HTERT RPE-1 (cell line): ENCODE data around the gene MYL9.

Experiments used
- in situ Hi-C: fragments of 300-500 bp; cut with MboI; formaldehyde crosslinking; loops from 4 replicates; pipeline ENCODE4 v1.14.3; 2020; ENCODE audit warnings: low sequenced_read_pairs

MYL9 gene

DNA sequence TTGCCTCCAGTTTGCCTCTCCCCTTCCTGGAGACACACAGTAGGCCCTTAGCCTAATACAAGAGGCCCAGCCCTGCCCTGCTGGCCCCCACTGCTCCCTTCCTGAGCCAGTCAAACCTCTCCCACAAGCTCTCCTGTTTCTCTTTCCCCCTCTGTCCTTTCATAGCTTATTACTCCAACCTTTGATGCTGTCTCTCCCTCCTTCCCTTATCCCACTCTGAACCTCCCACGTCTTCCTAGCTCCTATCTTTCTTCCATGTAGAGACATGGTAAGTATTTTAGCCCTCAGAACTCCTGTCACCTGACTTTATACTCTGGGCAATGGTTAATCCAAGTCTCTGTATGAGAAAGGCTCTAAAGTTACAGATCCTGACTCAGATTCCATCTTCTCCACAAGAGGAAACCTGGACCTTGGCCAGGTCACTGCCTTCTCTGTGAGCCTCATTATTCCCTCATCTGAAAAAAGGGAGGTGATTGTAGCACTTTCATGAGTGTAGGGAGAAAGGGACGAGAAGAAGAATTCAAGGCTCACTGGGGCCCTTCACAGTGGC lies 38.8 kb downstream of the MYL9 start:
- in situ Hi-C loops, result no loop called here

DNA sequence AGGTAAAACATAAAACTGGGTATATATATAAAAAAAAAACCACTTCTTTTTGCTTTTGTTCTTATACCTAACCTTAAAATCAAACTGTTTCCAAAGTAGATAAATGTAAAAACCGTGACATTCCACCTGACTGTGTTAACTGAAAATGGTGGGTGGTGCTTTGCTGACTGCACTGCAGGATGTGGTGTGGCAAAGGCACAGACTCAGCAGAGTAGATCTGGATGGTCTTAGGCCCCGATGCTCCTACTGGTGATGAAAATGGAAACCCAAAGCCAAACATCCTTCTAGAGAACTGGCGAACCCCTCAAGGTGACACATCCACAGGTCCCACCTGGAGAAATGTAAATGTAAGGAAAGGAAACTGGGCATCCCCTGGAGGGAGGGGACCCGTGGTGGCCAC lies 41.0 kb downstream of the MYL9 start:
- in situ Hi-C loops, result no loop called here

DNA sequence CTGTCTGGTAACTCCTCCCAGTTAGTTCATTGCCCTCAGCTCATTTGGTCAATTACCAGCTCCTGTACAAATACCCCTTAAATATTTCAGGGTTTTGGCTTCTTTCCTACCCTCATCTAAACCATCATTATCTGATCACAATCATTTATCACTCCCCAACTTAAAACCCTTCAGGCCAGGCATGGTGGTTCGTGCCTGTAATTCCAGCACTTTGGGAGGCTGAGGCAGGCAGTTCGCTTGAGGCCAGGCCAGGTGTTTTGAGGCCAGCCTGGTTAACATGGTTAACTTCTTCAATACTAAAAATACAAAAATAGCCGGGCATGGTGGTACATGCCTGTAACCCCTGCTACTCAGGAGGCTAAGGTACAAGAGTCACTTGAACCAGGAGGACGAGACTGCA lies 41.5 kb downstream of the MYL9 start:
- in situ Hi-C loops, result no loop called here

DNA sequence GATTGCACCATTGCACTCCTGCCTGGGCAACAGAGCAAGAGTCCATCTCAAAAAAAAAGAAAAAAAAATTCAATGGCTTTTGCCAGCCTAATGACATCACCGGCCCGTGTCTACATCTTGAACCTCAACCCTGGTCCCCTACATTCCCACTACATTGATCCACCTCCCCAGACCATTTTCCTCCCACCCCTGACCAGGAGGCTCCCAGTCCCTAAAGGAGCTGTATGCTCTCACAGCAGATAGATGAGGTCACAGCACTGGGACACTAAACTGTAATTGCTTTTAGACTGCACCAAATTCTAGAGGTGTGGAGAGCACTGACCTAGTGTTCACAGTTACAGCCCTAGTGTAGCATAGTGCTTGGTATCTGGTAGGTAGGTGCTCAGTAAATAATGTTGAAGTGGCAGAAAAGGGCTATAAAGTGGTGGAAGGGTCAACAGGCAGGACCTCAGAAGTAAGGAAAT lies 42.7 kb downstream of the MYL9 start:
- in situ Hi-C loops, result no loop called here

DNA sequence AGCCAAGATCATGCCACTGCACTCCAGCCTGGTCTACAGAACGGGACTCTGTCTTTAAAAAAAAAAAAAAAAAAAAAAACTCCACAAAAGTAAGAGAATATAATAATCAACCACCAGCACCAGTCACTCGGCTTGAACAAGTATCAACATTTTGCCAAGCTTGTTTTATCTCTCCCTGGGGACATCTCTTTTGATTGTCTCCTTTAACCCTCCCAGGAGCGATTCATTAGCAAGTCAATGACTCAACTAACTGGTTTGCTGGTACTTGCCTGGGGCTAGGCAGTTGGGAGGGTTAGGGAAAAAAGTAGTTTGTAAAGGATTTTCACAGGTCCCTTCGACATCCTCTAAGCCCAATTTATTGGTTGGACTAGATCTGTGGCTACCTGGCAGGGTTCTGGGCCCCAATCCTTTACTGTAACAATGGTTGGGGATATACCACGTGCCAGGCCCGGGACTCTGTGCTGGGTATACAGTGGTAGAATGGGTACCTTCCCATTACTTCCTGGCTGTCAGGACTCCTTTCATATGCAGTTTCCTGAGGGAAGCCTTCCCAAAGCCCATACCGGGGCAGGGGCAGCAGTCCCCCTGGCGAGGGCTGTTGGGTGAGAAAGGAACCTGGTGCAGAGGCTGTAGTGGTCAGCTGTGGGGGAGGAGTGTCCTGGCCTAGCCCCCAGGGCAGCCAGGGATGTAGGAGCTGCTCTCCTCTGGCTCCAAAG lies 44.2 kb downstream of the MYL9 start:
- in situ Hi-C loops, result no loop called here

DNA sequence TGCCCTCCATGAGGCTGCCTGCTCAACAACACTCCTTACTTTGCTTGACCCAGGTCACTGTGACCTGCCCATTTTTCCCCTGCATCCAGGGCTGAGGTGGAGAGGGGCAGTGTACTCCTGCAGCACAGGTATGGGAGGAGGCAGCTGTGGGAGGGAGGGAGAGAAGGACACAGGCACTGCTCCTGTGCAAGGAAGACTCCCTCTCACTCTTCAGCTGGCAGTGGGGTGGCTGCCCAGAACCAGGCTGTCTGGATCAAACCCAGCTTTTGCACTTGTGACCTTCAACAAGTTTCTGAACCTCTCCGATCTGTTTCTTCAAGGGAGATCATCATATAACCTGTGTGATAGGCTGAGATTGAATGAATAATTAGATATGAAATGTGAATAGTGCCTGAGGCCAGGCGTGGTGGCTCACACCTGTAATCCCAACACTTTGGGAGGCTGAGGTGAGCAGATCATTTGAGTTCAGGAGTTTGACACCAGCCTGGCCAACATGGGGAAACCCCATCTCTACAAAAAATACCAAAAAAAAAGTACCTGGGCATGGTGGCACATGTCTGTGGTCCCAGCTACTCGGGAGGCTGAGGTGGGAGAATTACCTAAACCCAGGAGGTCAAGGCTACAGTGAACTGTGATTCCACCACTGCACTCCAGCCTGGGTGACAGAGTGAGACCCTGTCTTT lies 46.2 kb downstream of the MYL9 start:
- in situ Hi-C loops, result no loop called here

DNA sequence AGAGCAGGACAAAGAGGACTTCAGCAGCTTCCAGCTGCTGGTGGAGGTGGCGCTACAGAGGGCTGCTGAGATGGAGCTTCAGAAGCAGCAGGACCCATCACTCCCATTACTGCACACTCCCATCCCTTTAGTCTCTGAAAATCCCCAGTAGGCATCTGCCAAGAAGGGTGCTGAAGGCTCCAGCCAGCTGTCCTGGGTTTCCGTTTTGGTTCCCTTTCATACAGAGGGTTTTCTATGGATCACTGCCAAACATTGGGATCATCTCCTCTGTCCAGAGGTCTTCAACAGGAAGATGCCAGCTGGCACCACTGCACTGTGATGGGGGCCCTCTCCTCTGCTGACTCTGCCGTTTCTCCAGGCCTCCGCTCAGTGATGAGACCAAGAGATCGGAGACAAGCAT lies 50.0 kb downstream of the MYL9 start:
- in situ Hi-C loops, result no loop called here

DNA sequence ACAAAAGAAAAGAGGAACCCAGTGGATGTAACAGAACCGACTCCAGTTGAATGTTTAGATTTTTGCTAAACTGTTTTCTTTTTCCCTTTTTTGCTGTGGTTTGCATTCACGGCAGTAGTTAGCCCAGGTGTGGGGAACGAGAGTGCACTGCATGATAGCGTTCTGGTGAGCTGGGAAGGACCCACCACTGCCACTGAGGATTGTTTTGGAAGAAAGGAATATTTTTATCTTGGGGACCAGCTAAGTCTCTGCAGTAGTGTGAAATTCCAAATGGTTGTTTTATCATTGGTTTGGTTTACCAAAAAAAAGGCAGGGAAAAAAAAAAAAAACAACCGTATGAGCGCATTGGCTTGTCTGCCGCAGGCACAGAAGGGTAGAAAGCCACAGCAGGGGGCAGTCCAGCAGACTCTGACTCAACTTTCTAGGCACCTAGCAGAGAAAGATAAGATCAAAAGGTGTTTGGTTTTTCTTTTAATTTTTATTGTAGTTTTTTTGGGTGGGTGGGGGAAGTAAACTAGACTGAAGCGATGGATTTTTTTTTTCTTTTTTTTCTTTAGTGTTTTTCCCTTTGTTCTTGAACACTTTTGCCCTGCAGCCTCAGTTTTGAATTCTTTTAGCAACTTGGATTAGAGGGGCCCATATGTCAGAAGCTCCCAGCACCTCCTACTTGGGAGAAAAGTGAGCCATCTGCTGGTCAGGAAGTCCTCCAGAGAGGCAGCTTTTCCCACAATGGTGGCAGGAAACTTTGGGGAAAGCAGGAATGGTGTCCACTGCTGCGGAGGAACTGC lies 50.7 kb downstream of the MYL9 start:
- in situ Hi-C loops, result no loop called here

DNA sequence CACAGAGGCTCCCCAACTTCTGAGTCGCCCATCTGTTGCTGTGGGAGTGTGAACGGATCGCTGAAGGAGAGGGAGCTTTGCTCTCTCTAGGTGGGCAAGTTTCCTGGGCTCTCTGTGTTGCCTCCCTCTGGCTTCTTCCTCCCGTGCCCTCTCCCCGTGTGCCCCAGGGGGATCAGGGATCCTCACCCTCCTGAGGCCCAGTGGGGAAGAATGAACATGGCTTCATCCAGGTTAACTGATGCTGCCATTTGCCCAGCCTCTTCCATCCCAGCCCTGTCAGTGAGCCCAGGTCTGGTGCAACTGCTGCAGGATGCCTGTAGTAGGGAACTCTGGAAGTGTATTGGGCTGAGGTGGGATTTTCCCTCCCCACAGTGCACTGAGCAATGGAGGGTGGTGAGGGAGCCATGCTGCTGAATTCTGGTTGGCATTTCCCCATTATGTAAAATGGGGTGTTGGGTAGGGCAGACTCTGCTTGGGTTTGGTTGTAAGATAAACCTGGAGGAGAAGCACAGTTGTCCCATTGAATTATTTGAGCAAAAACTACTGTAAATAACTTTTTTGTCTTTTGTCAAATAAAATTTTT lies 52.1 kb downstream of the MYL9 start:
- in situ Hi-C loops, result no loop called here

DNA sequence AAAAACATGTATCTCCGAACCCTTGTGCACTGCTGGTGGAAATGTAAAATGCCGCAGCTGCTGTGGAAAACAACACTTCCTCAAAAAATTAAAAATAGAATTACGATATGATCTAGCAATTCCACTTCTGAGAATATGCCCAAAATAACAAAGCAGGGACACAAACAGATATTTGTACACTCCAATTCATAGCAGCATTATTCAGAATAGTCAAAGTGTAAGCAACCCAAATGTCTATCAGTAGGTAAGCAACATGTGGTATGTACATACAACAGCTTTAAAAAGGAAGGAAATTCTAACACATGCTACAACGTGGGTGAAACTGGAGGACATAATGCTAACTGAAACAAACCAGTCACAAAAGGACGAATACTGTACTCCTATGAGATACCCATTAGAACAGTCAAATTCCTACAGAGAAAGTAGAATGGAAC lies 58.6 kb downstream of the MYL9 start:
- in situ Hi-C loops, result no loop called here
